Neural cell (in vitro differentiated cells): ENCODE measurements around the gene ITGA3. TPM values are rescaled to one million over a fixed set of nuclear protein-coding genes. Genes with fewer than 3 reads are reported as not detected.

Experiments used
- H2AFZ ChIP-seq: fragments of 200-600, 300-800 bp; sonication (generic), shearing (Covaris generic); 2 replicates; pipeline ENCODE4 v1.6.0; 2014; ENCODE audit warnings: low read depth, mild to moderate bottlenecking, antibody characterized with exemption, low read length, moderate library complexity
- H3F3A ChIP-seq: fragments of 200-600 bp; shearing (Covaris generic); 2 replicates; pipeline ENCODE4 v1.6.1; 2016; ENCODE audit warnings: mild to moderate bottlenecking, moderate library complexity, mixed read lengths, antibody characterized with exemption, low read length; ENCODE audit not compliant: insufficient read depth, poor library complexity, severe bottlenecking
- H3K27ac ChIP-seq: fragments of 200-600, 300-800 bp; sonication (generic), shearing (Covaris generic); 2 replicates; pipeline ENCODE4 v1.5.1; 2014; ENCODE audit warnings: mild to moderate bottlenecking, low read length, moderate library complexity
- H3K27me3 ChIP-seq: fragments of 300-800, 200-600 bp; sonication (generic), shearing (Covaris generic); 2 replicates; pipeline ENCODE4 v1.6.0; 2014; ENCODE audit warnings: mild to moderate bottlenecking, low read depth, low read length, moderate library complexity; ENCODE audit not compliant: insufficient read depth
- H3K36me3 ChIP-seq: fragments of 300-800, 200-600 bp; sonication (generic), shearing (Covaris generic); 2 replicates; pipeline ENCODE4 v1.5.1; 2014; ENCODE audit warnings: mild to moderate bottlenecking, antibody characterized with exemption, low read length, moderate library complexity; ENCODE audit not compliant: insufficient read depth
- H3K4me2 ChIP-seq: fragments of 300-800, 200-600 bp; sonication (generic), shearing (Covaris generic); 2 replicates; pipeline ENCODE4 v1.6.0; 2014; ENCODE audit warnings: mild to moderate bottlenecking, low read length
- H3K4me3 ChIP-seq: fragments of 300-800, 200-600 bp; sonication (generic), shearing (Covaris generic); 2 replicates; pipeline ENCODE4 v1.5.1; 2014; ENCODE audit warnings: mild to moderate bottlenecking, low read length, moderate library complexity
- H3K79me2 ChIP-seq: fragments of 200-600 bp; shearing (Covaris generic); replicated peaks from 2 replicates; pipeline ENCODE4 v1.6.0; 2014; ENCODE audit warnings: mild to moderate bottlenecking, low read length, moderate library complexity; ENCODE audit not compliant: insufficient read depth
- H3K9ac ChIP-seq: fragments of 300-800, 200-600 bp; sonication (generic), shearing (Covaris generic); 2 replicates; pipeline ENCODE4 v1.6.1; 2016; ENCODE audit warnings: mild to moderate bottlenecking, low read length, mixed read lengths
- H3K9me2 ChIP-seq: fragments of 200-600 bp; shearing (Covaris generic); 2 replicates; pipeline ENCODE4 v1.6.1; 2016; ENCODE audit warnings: mild to moderate bottlenecking, low read length, mixed read lengths; ENCODE audit not compliant: insufficient read depth
- H3K9me3 ChIP-seq: fragments of 200-600, 300-800 bp; sonication (generic), shearing (Covaris generic); 2 replicates; pipeline ENCODE4 v1.6.1; 2016; ENCODE audit warnings: mild to moderate bottlenecking, mixed run types, low read length, moderate library complexity, mixed read lengths
- H4K20me1 ChIP-seq: fragments of 200-600 bp; shearing (Covaris generic); 2 replicates; pipeline ENCODE4 v1.6.1; 2016; ENCODE audit warnings: mild to moderate bottlenecking, mixed run types; ENCODE audit not compliant: insufficient read depth
- EP300 ChIP-seq: fragments of 450-650 bp; conservative IDR thresholded peaks from 2 replicates; pipeline ENCODE4 v1.6.1; 2014; ENCODE audit warnings: antibody characterized with exemption, mild to moderate bottlenecking, moderate library complexity; ENCODE audit not compliant: poor library complexity, severe bottlenecking
- EZH2 ChIP-seq: fragments of 200-600, 300-800 bp; shearing (Covaris generic), sonication (generic); IDR thresholded peaks from 2 replicates; pipeline ENCODE4 v1.6.1; 2014; ENCODE audit warnings: antibody characterized with exemption, low read length, borderline replicate concordance, mild to moderate bottlenecking; ENCODE audit not compliant: insufficient read depth, poor library complexity, severe bottlenecking
- MXI1 ChIP-seq: fragments of 450-650 bp; conservative IDR thresholded peaks from 2 replicates; pipeline ENCODE4 v1.6.1; 2014; ENCODE audit warnings: antibody characterized with exemption, mild to moderate bottlenecking; ENCODE audit not compliant: poor library complexity, severe bottlenecking
- POLR2AphosphoS5 ChIP-seq: IDR thresholded peaks from 2 replicates; pipeline ENCODE4 v1.6.1; 2012
- RAD21 ChIP-seq: fragments of 450-650 bp; conservative IDR thresholded peaks from 2 replicates; pipeline ENCODE4 v1.6.1; 2014; ENCODE audit warnings: antibody characterized with exemption, mild to moderate bottlenecking, moderate library complexity
- SMC3 ChIP-seq: fragments of 450-650 bp; conservative IDR thresholded peaks from 2 replicates; pipeline ENCODE4 v1.6.1; 2014; ENCODE audit warnings: antibody characterized with exemption, mild to moderate bottlenecking, moderate library complexity; ENCODE audit not compliant: poor library complexity
- TAF1 ChIP-seq: IDR thresholded peaks from 2 replicates; pipeline ENCODE4 v1.6.1; 2012; ENCODE audit warnings: low read depth
- polyA plus RNA-seq: library from polyadenylated mRNA; depleted of rRNA; stranded (reverse); fragments of >200 nt; gene quantifications from 2 replicates; pipeline ENCODE4 v1.2.3, GENCODE V29; 2014
- TF ChIP-seq, protein P1 (sequence below): fragments of 450-650 bp; IDR thresholded peaks from 2 replicates; pipeline ENCODE4 v1.5.1; 2014; ENCODE audit warnings: antibody characterized with exemption, mild to moderate bottlenecking, moderate library complexity; ENCODE audit not compliant: poor library complexity, severe bottlenecking
- TF ChIP-seq, protein P2 (sequence below): IDR thresholded peaks from 2 replicates; pipeline ENCODE4 v1.6.1; 2012; ENCODE audit warnings: borderline replicate concordance

ITGA3 gene
- polyA plus RNA-seq, 1 donor from 2014 or later: 33.0 TPM

DNA sequence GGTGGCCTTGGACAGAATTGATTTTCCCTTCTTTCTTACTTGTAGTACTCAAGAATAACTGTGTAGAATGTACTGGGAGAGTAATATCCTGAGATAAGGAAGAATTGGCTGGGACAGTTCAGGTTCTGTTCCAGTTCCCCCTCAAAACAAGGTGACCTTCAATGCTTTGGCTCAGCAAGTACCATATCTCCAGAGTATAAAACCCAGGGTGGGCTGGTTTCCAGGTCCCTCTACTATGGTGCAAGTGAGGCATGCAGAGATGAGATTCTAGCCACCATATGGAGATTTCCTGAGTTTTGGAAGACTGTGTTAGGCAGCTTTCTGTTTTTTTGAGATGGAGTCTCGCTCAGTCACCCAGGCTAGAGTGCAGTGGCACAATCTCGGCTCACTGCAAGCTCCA is 42.8 kb upstream of the ITGA3 start:
- TF ChIP-seq TAF1 (no peak), MXI1 (no peak), POLR2AphosphoS5 (no peak), EP300 (no peak), SMC3 (no peak), EZH2 (no peak), RAD21 (no peak)
- TF ChIP-seq, protein P1, sequence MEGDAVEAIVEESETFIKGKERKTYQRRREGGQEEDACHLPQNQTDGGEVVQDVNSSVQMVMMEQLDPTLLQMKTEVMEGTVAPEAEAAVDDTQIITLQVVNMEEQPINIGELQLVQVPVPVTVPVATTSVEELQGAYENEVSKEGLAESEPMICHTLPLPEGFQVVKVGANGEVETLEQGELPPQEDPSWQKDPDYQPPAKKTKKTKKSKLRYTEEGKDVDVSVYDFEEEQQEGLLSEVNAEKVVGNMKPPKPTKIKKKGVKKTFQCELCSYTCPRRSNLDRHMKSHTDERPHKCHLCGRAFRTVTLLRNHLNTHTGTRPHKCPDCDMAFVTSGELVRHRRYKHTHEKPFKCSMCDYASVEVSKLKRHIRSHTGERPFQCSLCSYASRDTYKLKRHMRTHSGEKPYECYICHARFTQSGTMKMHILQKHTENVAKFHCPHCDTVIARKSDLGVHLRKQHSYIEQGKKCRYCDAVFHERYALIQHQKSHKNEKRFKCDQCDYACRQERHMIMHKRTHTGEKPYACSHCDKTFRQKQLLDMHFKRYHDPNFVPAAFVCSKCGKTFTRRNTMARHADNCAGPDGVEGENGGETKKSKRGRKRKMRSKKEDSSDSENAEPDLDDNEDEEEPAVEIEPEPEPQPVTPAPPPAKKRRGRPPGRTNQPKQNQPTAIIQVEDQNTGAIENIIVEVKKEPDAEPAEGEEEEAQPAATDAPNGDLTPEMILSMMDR: no peak
- TF ChIP-seq, protein P2, sequence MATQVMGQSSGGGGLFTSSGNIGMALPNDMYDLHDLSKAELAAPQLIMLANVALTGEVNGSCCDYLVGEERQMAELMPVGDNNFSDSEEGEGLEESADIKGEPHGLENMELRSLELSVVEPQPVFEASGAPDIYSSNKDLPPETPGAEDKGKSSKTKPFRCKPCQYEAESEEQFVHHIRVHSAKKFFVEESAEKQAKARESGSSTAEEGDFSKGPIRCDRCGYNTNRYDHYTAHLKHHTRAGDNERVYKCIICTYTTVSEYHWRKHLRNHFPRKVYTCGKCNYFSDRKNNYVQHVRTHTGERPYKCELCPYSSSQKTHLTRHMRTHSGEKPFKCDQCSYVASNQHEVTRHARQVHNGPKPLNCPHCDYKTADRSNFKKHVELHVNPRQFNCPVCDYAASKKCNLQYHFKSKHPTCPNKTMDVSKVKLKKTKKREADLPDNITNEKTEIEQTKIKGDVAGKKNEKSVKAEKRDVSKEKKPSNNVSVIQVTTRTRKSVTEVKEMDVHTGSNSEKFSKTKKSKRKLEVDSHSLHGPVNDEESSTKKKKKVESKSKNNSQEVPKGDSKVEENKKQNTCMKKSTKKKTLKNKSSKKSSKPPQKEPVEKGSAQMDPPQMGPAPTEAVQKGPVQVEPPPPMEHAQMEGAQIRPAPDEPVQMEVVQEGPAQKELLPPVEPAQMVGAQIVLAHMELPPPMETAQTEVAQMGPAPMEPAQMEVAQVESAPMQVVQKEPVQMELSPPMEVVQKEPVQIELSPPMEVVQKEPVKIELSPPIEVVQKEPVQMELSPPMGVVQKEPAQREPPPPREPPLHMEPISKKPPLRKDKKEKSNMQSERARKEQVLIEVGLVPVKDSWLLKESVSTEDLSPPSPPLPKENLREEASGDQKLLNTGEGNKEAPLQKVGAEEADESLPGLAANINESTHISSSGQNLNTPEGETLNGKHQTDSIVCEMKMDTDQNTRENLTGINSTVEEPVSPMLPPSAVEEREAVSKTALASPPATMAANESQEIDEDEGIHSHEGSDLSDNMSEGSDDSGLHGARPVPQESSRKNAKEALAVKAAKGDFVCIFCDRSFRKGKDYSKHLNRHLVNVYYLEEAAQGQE: no peak

DNA sequence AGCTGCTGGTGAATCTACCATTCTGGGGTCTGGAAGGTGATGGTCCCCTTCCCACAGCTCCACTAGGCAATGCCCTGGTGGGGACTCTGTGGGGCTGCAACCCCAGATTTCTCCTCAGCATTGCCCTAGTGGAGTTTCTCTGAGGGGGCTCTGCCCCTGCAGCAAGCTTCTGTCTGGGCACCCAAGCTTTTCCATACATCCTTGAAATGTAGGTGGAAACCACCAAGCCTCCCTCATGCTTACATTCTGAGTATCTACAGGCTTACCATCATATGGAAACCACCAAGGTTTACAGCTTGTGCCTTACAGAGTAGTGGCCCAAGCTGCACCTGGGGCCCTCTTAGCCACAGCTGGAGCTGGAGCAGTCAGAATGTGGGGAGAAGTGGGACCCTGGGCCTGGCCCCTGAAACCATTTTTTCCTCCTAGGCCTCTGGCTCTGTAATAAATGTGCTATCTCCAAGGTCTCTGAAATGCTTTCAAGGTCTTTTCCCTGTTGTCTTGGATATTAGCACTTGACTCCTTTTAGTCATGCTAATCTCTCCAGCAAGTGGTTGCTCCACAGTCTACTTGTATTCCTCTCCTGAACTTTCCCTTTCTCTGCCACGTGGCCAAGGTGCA is 41.3 kb upstream of the ITGA3 start:
- Histone ChIP-seq H3K27me3 (no peaks in the 10 kb centered on the region), H3K27ac (no peak overlapping the region)
- TF ChIP-seq POLR2AphosphoS5: no peak
- TF ChIP-seq SMC3: no peak
- TF ChIP-seq TAF1: no peak
- TF ChIP-seq EZH2: no peak
- TF ChIP-seq EP300: no peak

More for the DNA sequence above, 42.8 kb upstream of the ITGA3 start:
- no peak overlapping the region for H3K4me3 ChIP-seq
- H4K20me1 ChIP-seq: no peaks in the 10 kb centered on the region
- H3K27ac ChIP-seq: no peak overlapping the region
- no peak overlapping the region for H3K4me2 ChIP-seq
- H3K9me2 ChIP-seq: no peaks in the 10 kb centered on the region
- H3K9me3 ChIP-seq: peaks cover 4% of the 10 kb centered on the region
- no peaks in the 10 kb centered on the region for H3K79me2 ChIP-seq
- no peak overlapping the region for H2AFZ ChIP-seq
- no peak overlapping the region for H3K9ac ChIP-seq
- H3K27me3 ChIP-seq: no peaks in the 10 kb centered on the region
- no peaks in the 10 kb centered on the region for H3F3A ChIP-seq
- H3K36me3 ChIP-seq: no peaks in the 10 kb centered on the region

More for the DNA sequence above, 41.3 kb upstream of the ITGA3 start:
- Histone ChIP-seq H3K4me3 (no peak overlapping the region), H3K4me2 (no peak overlapping the region), H3F3A (no peaks in the 10 kb centered on the region), H3K9me3 (peaks cover 4% of the 10 kb centered on the region), H2AFZ (no peak overlapping the region), H3K9me2 (no peaks in the 10 kb centered on the region), H3K79me2 (no peaks in the 10 kb centered on the region), H3K36me3 (no peaks in the 10 kb centered on the region), H4K20me1 (no peaks in the 10 kb centered on the region), H3K9ac (no peak overlapping the region)
